GM23338 (cell line): ENCODE results near the gene ADGB. TPM values are rescaled to one million over a fixed set of nuclear protein-coding genes. Genes with fewer than 3 reads are reported as not detected.

Experiments used
- ATAC-seq: fragments of 200-7000 bp; cut with Tn5 transposase; 3 replicates; pipeline ENCODE4 v1.9.1; 2020
- DNase-seq: peaks from one replicate; pipeline ENCODE4 v3.0.0-alpha.2; 2015; ENCODE audit warnings: low spot score
- H2AFZ ChIP-seq: fragments of 200-600 bp; sonication (generic); 2 replicates; pipeline ENCODE4 v1.8.0; 2016; ENCODE audit warnings: antibody characterized with exemption, mild to moderate bottlenecking, moderate library complexity
- H3F3A ChIP-seq: fragments of 200-600 bp; sonication (generic); replicated peaks from 2 replicates; pipeline ENCODE4 v1.8.0; 2017; ENCODE audit warnings: antibody characterized with exemption, mixed run types, low read depth
- H3K27ac ChIP-seq: fragments of 200-600 bp; sonication (generic); 2 replicates; pipeline ENCODE4 v1.6.1; 2016; ENCODE audit warnings: low read depth
- H3K27me3 ChIP-seq: fragments of 200-600 bp; sonication (generic); 2 replicates; pipeline ENCODE4 v1.8.0; 2016; ENCODE audit warnings: mild to moderate bottlenecking, mixed run types, moderate library complexity; ENCODE audit not compliant: insufficient read depth
- H3K36me3 ChIP-seq: fragments of 200-600 bp; sonication (generic); 2 replicates; pipeline ENCODE4 v1.8.0; 2016; ENCODE audit warnings: mild to moderate bottlenecking; ENCODE audit not compliant: insufficient read depth
- H3K4me1 ChIP-seq: fragments of 200-600 bp; sonication (generic); 2 replicates; pipeline ENCODE4 v1.8.0; 2016; ENCODE audit warnings: mild to moderate bottlenecking, moderate library complexity; ENCODE audit not compliant: insufficient read depth
- H3K4me2 ChIP-seq: fragments of 200-600 bp; sonication (generic); 2 replicates; pipeline ENCODE4 v1.7.1; 2017; ENCODE audit warnings: mixed run types
- H3K4me3 ChIP-seq: fragments of 200-600 bp; sonication (generic); 2 replicates; pipeline ENCODE4 v1.6.1; 2016; ENCODE audit warnings: mixed run types
- H3K79me2 ChIP-seq: fragments of 200-600 bp; sonication (generic); replicated peaks from 2 replicates; pipeline ENCODE4 v1.8.0; 2017; ENCODE audit warnings: mild to moderate bottlenecking; ENCODE audit not compliant: insufficient read depth
- H3K9me2 ChIP-seq: fragments of 200-600 bp; sonication (generic); 2 replicates; pipeline ENCODE4 v1.8.0; 2017; ENCODE audit not compliant: insufficient read depth
- H4K20me1 ChIP-seq: fragments of 200-600 bp; sonication (generic); replicated peaks from 2 replicates; pipeline ENCODE4 v1.8.0; 2017; ENCODE audit warnings: mild to moderate bottlenecking; ENCODE audit not compliant: insufficient read depth
- H3K27ac Mint-ChIP-seq: 2 replicates; pipeline ENCODE4 v1.8.0; 2020; ENCODE audit warnings: inconsistent platforms, mild to moderate bottlenecking, moderate library complexity, mixed read lengths
- H3K27me3 Mint-ChIP-seq: 3 replicates; pipeline ENCODE4 v1.8.0; 2022; ENCODE audit warnings: low read depth, mild to moderate bottlenecking, moderate library complexity, mixed read lengths, inconsistent platforms; ENCODE audit not compliant: insufficient read depth, poor library complexity
- H3K36me3 Mint-ChIP-seq: 3 replicates; pipeline ENCODE4 v1.8.0; 2021; ENCODE audit warnings: low read depth, mild to moderate bottlenecking, inconsistent platforms, moderate library complexity, mixed read lengths
- H3K4me1 Mint-ChIP-seq: 3 replicates; pipeline ENCODE4 v1.8.0; 2020; ENCODE audit warnings: mild to moderate bottlenecking, inconsistent platforms, mixed read lengths
- H3K4me3 Mint-ChIP-seq: 3 replicates; pipeline ENCODE4 v1.8.0; 2021; ENCODE audit warnings: moderate library complexity, mild to moderate bottlenecking, inconsistent platforms, mixed read lengths
- H3K9me3 Mint-ChIP-seq: 3 replicates; pipeline ENCODE4 v1.8.0; 2020; ENCODE audit warnings: moderate library complexity, mild to moderate bottlenecking, inconsistent platforms, mixed read lengths
- CREB1 ChIP-seq: fragments of 250-450 bp; sonication (Bioruptor Pico); IDR thresholded peaks from 2 replicates; pipeline ENCODE4 v1.5.0; 2020; ENCODE audit warnings: low read depth, mild to moderate bottlenecking, moderate library complexity
- EZH2 ChIP-seq: fragments of 200-600 bp; sonication (generic); IDR thresholded peaks from one replicate; pipeline ENCODE4 v1.8.0; 2017; ENCODE audit warnings: antibody characterized with exemption, mild to moderate bottlenecking, low read depth; ENCODE audit not compliant: unreplicated experiment
- EZH2phosphoT487 ChIP-seq: fragments of 200-600 bp; sonication (generic); IDR thresholded peaks from one replicate; pipeline ENCODE4 v1.8.1; 2018; ENCODE audit warnings: antibody characterized with exemption; ENCODE audit not compliant: unreplicated experiment
- JUNB ChIP-seq: IDR thresholded peaks from one replicate; pipeline ENCODE4 v1.6.1; 2016; ENCODE audit warnings: antibody characterized with exemption; ENCODE audit not compliant: unreplicated experiment
- NANOG ChIP-seq: IDR thresholded peaks from 2 replicates; pipeline ENCODE4 v1.6.1; 2016; ENCODE audit warnings: antibody characterized with exemption, borderline replicate concordance
- POLR2AphosphoS5 ChIP-seq: IDR thresholded peaks from 2 replicates; pipeline ENCODE4 v1.6.1; 2016; ENCODE audit warnings: antibody characterized with exemption, low read depth
- STAT1 ChIP-seq: IDR thresholded peaks from one replicate; pipeline ENCODE4 v1.6.1; 2016; ENCODE audit warnings: antibody characterized with exemption; ENCODE audit not compliant: unreplicated experiment
- ZNF114 ChIP-seq: fragments of 250-450 bp; sonication (Bioruptor Pico); IDR thresholded peaks from 2 replicates; pipeline ENCODE4 v1.5.0; 2020; ENCODE audit warnings: mild to moderate bottlenecking, moderate library complexity
- ZNF331 ChIP-seq: fragments of 250-450 bp; sonication (Bioruptor Pico); IDR thresholded peaks from 2 replicates; pipeline ENCODE4 v1.5.0; 2020; ENCODE audit warnings: low read depth, mild to moderate bottlenecking, moderate library complexity
- polyA plus RNA-seq: library from polyadenylated mRNA; unstranded; fragments of >200 nt; fragmentation: Nextera tagmentation; extraction: Ambion mirVana; gene quantifications from 2 replicates; pipeline ENCODE4 v1.2.1, GENCODE V29; 2016
- total RNA-seq: library from RNA; depleted of rRNA; stranded (reverse); fragments of >200 nt; shearing (Covaris generic); gene quantifications from 2 replicates; pipeline ENCODE4 v1.2.3, GENCODE V29; 2014
- TF ChIP-seq, protein P1 (sequence below): IDR thresholded peaks from 2 replicates; pipeline ENCODE4 v1.6.1; 2016; ENCODE audit warnings: antibody characterized with exemption
- TF ChIP-seq, protein P2 (sequence below), 2 experiments: fragments of 200-600 bp in 1 of 2; sonication (generic) in 1 of 2; conservative IDR thresholded peaks; 2 replicates each; pipeline versions ENCODE4 v1.5.1 to v1.6.1; 2016 to 2017; ENCODE audit warnings: antibody characterized with exemption in 2 of 2, low read depth in 2 of 2, mild to moderate bottlenecking in 2 of 2, moderate library complexity in 1 of 2
- TF ChIP-seq, protein P3 (sequence below): IDR thresholded peaks from one replicate; pipeline ENCODE4 v1.6.1; 2018; ENCODE audit warnings: antibody characterized with exemption; ENCODE audit not compliant: unreplicated experiment
- TF ChIP-seq, protein P4 (sequence below): fragments of 250-450 bp; sonication (Bioruptor Pico); IDR thresholded peaks from 2 replicates; pipeline ENCODE4 v1.5.0; 2020; ENCODE audit warnings: mild to moderate bottlenecking, moderate library complexity

ADGB gene
- total and polyA plus RNA-seq, 2 experiments from 2014 or later = not detected

DNA sequence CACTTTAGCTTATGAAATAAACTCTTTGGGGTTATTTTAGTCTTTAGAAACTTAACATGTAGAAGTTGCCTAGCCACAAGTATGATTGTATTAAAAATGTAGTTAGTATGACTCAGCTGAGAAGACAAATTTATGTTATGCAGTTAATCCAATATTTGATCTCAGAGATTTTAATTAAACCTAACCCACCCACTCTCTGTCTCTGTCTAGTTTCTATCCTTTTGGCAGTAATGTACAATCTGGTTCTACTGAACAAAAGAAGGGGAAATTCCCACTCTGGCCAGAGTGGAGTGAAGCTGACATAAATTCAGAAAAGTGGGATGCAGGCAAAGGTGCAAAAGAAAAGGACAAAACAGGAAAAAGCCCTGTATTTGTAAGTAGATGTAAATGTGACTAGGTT is 36.4 kb downstream of the ADGB start:
- no peaks in the 10 kb centered on the region for H3K79me2 ChIP-seq

More for the DNA sequence above, 36.4 kb downstream of the ADGB start:
- Histone ChIP-seq H4K20me1 (no peaks in the 10 kb centered on the region), H3K36me3 (no peaks in the 10 kb centered on the region), H3K27ac (no peak overlapping the region), H2AFZ (no peak overlapping the region), H3K4me1 (no peaks in the 10 kb centered on the region), H3F3A (no peaks in the 10 kb centered on the region), H3K4me3 (no peak overlapping the region), H3K9me2 (no peaks in the 10 kb centered on the region), H3K27me3 (no peaks in the 10 kb centered on the region), H3K4me2 (no peak overlapping the region)
- DNase-seq (no peak), ATAC-seq (no peak)
- Mint-ChIP-seq H3K4me3 (no peak overlapping the region), H3K36me3 (no peaks in the 10 kb centered on the region), H3K9me3 (no peaks in the 10 kb centered on the region), H3K4me1 (peaks cover 6% of the 10 kb centered on the region; the same call in 2 of the 3 replicates), H3K27me3 (peaks cover 1% of the 10 kb centered on the region), H3K27ac (no peak overlapping the region)
- TF ChIP-seq JUNB (no peak), POLR2AphosphoS5 (no peak), STAT1 (no peak), EZH2phosphoT487 (no peak), ZNF114 (CRISPR knock-in tag) (no peak), ZNF331 (CRISPR knock-in tag) (no peak), EZH2 (no peak), CREB1 (CRISPR knock-in tag) (no peak), NANOG (no peak)
- TF ChIP-seq, protein P1, sequence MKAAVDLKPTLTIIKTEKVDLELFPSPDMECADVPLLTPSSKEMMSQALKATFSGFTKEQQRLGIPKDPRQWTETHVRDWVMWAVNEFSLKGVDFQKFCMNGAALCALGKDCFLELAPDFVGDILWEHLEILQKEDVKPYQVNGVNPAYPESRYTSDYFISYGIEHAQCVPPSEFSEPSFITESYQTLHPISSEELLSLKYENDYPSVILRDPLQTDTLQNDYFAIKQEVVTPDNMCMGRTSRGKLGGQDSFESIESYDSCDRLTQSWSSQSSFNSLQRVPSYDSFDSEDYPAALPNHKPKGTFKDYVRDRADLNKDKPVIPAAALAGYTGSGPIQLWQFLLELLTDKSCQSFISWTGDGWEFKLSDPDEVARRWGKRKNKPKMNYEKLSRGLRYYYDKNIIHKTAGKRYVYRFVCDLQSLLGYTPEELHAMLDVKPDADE = no peak
- TF ChIP-seq, protein P2, sequence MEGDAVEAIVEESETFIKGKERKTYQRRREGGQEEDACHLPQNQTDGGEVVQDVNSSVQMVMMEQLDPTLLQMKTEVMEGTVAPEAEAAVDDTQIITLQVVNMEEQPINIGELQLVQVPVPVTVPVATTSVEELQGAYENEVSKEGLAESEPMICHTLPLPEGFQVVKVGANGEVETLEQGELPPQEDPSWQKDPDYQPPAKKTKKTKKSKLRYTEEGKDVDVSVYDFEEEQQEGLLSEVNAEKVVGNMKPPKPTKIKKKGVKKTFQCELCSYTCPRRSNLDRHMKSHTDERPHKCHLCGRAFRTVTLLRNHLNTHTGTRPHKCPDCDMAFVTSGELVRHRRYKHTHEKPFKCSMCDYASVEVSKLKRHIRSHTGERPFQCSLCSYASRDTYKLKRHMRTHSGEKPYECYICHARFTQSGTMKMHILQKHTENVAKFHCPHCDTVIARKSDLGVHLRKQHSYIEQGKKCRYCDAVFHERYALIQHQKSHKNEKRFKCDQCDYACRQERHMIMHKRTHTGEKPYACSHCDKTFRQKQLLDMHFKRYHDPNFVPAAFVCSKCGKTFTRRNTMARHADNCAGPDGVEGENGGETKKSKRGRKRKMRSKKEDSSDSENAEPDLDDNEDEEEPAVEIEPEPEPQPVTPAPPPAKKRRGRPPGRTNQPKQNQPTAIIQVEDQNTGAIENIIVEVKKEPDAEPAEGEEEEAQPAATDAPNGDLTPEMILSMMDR (conservative IDR thresholded peaks at IDR 0.05; ENCODE audit: low read depth in 2 of 2) = no peak
- TF ChIP-seq, protein P3, sequence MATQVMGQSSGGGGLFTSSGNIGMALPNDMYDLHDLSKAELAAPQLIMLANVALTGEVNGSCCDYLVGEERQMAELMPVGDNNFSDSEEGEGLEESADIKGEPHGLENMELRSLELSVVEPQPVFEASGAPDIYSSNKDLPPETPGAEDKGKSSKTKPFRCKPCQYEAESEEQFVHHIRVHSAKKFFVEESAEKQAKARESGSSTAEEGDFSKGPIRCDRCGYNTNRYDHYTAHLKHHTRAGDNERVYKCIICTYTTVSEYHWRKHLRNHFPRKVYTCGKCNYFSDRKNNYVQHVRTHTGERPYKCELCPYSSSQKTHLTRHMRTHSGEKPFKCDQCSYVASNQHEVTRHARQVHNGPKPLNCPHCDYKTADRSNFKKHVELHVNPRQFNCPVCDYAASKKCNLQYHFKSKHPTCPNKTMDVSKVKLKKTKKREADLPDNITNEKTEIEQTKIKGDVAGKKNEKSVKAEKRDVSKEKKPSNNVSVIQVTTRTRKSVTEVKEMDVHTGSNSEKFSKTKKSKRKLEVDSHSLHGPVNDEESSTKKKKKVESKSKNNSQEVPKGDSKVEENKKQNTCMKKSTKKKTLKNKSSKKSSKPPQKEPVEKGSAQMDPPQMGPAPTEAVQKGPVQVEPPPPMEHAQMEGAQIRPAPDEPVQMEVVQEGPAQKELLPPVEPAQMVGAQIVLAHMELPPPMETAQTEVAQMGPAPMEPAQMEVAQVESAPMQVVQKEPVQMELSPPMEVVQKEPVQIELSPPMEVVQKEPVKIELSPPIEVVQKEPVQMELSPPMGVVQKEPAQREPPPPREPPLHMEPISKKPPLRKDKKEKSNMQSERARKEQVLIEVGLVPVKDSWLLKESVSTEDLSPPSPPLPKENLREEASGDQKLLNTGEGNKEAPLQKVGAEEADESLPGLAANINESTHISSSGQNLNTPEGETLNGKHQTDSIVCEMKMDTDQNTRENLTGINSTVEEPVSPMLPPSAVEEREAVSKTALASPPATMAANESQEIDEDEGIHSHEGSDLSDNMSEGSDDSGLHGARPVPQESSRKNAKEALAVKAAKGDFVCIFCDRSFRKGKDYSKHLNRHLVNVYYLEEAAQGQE = no peak
- TF ChIP-seq, protein P4, sequence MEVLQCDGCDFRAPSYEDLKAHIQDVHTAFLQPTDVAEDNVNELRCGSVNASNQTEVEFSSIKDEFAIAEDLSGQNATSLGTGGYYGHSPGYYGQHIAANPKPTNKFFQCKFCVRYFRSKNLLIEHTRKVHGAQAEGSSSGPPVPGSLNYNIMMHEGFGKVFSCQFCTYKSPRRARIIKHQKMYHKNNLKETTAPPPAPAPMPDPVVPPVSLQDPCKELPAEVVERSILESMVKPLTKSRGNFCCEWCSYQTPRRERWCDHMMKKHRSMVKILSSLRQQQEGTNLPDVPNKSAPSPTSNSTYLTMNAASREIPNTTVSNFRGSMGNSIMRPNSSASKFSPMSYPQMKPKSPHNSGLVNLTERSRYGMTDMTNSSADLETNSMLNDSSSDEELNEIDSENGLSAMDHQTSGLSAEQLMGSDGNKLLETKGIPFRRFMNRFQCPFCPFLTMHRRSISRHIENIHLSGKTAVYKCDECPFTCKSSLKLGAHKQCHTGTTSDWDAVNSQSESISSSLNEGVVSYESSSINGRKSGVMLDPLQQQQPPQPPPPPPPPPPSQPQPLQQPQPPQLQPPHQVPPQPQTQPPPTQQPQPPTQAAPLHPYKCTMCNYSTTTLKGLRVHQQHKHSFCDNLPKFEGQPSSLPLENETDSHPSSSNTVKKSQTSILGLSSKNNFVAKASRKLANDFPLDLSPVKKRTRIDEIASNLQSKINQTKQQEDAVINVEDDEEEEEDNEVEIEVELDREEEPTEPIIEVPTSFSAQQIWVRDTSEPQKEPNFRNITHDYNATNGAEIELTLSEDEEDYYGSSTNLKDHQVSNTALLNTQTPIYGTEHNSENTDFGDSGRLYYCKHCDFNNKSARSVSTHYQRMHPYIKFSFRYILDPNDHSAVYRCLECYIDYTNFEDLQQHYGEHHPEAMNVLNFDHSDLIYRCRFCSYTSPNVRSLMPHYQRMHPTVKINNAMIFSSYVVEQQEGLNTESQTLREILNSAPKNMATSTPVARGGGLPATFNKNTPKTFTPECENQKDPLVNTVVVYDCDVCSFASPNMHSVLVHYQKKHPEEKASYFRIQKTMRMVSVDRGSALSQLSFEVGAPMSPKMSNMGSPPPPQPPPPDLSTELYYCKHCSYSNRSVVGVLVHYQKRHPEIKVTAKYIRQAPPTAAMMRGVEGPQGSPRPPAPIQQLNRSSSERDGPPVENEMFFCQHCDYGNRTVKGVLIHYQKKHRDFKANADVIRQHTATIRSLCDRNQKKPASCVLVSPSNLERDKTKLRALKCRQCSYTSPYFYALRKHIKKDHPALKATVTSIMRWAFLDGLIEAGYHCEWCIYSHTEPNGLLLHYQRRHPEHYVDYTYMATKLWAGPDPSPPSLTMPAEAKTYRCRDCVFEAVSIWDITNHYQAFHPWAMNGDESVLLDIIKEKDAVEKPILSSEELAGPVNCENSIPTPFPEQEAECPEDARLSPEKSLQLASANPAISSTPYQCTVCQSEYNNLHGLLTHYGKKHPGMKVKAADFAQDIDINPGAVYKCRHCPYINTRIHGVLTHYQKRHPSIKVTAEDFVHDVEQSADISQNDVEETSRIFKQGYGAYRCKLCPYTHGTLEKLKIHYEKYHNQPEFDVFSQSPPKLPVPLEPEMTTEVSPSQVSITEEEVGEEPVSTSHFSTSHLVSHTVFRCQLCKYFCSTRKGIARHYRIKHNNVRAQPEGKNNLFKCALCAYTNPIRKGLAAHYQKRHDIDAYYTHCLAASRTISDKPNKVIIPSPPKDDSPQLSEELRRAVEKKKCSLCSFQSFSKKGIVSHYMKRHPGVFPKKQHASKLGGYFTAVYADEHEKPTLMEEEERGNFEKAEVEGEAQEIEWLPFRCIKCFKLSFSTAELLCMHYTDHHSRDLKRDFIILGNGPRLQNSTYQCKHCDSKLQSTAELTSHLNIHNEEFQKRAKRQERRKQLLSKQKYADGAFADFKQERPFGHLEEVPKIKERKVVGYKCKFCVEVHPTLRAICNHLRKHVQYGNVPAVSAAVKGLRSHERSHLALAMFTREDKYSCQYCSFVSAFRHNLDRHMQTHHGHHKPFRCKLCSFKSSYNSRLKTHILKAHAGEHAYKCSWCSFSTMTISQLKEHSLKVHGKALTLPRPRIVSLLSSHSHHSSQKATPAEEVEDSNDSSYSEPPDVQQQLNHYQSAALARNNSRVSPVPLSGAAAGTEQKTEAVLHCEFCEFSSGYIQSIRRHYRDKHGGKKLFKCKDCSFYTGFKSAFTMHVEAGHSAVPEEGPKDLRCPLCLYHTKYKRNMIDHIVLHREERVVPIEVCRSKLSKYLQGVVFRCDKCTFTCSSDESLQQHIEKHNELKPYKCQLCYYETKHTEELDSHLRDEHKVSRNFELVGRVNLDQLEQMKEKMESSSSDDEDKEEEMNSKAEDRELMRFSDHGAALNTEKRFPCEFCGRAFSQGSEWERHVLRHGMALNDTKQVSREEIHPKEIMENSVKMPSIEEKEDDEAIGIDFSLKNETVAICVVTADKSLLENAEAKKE (CRISPR knock-in tag) = no peak
